Peyer's patch (tissue), 4 donors: ENCODE data around the gene PARP1.

ENCODE experiments used
- POLR2A ChIP-seq, 2 donors: fragments of 450-650 bp; IDR thresholded peaks; one replicate each; pipeline ENCODE4 v1.5.1; 2017; ENCODE audit warnings: antibody characterized with exemption in 2 of 2, mild to moderate bottlenecking in 2 of 2, moderate library complexity in 2 of 2
- TF ChIP-seq, protein P1 (sequence below), 6 experiments: fragments of 450-650 bp in 4 of 6; fragments of 200-600 bp in 2 of 6; sonication (generic) in 1 of 6; IDR thresholded peaks; one replicate each; pipeline ENCODE4 v1.5.1; 2017 to 2019; ENCODE audit warnings: antibody characterized with exemption in 6 of 6, mild to moderate bottlenecking in 3 of 6, moderate library complexity in 1 of 6

DNA sequence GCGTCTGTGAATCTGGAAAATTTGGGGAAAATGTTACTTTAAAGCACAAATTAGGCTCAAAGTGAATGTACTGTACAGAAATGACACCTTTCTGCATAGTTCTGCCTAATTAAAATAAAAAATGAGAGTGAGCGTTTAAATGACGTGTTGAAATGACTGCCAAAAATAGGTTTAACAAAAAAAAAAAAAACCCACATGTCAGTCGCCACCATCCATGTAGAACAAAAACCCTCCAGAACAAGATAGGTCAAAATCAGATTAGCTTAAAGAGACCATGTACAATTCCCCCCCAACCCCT lies 745 bp downstream of the PARP1 start:
- TF ChIP-seq, protein P1, sequence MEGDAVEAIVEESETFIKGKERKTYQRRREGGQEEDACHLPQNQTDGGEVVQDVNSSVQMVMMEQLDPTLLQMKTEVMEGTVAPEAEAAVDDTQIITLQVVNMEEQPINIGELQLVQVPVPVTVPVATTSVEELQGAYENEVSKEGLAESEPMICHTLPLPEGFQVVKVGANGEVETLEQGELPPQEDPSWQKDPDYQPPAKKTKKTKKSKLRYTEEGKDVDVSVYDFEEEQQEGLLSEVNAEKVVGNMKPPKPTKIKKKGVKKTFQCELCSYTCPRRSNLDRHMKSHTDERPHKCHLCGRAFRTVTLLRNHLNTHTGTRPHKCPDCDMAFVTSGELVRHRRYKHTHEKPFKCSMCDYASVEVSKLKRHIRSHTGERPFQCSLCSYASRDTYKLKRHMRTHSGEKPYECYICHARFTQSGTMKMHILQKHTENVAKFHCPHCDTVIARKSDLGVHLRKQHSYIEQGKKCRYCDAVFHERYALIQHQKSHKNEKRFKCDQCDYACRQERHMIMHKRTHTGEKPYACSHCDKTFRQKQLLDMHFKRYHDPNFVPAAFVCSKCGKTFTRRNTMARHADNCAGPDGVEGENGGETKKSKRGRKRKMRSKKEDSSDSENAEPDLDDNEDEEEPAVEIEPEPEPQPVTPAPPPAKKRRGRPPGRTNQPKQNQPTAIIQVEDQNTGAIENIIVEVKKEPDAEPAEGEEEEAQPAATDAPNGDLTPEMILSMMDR (IDR thresholded peaks at IDR 0.05), result no peak
- no peak for TF ChIP-seq POLR2A (IDR thresholded peaks at IDR 0.05)
